H1 (cell line): Measurements from ENCODE around the gene ZBTB2. TPM values are rescaled to one million over a fixed set of nuclear protein-coding genes. Genes with fewer than 3 reads are reported as not detected.

Experiments used
- CTCF ChIA-PET: fragments of 300-600 bp; sonication (Branson Sonifier 250); formaldehyde crosslinking; loops from one replicate; lab custom pipeline; 2021; ENCODE audit not compliant: partially characterized antibody; lab: Charles Lee
- POLR2A ChIA-PET: fragments of 300-600 bp; sonication (Branson Sonifier 250); formaldehyde crosslinking; loops from one replicate; lab custom pipeline; 2021; ENCODE audit warnings: inconsistent platforms; ENCODE audit not compliant: partially characterized antibody; lab: Charles Lee
- DNase-seq, 2 experiments: peaks; one replicate each; pipeline versions ENCODE4 v3.0.0 to v3.0.0-alpha.2; 2010 to 2022; ENCODE audit warnings: low spot score in 2 of 2, low read depth in 1 of 2, mixed read lengths in 1 of 2
- FAIRE-seq: peaks from 2 replicates; lab custom pipeline; 2011; peaks lifted over from hg19 to GRCh38; lab: Jason Lieb, UNC
- H2AFZ ChIP-seq: 2 replicates; pipeline ENCODE4 v1.8.1; 2012; ENCODE audit warnings: low read length, inconsistent platforms
- H2AK5ac ChIP-seq: 2 replicates; pipeline ENCODE4 v1.6.1; 2013; ENCODE audit warnings: low read depth, low read length
- H2BK120ac ChIP-seq: replicated peaks from 2 replicates; pipeline ENCODE3; 2013; ENCODE audit warnings: low read depth, low read length, inconsistent platforms
- H2BK12ac ChIP-seq: 2 replicates; pipeline ENCODE4 v1.6.1; 2013; ENCODE audit warnings: low read depth, low read length
- H2BK15ac ChIP-seq: 2 replicates; pipeline ENCODE4 v1.6.1; 2013; ENCODE audit warnings: low read length
- H2BK20ac ChIP-seq: 2 replicates; pipeline ENCODE4 v1.6.1; 2013; ENCODE audit warnings: low read length
- H2BK5ac ChIP-seq: 2 replicates; pipeline ENCODE4 v1.6.1; 2013; ENCODE audit warnings: low read depth, low read length
- H3K14ac ChIP-seq: 2 replicates; pipeline ENCODE4 v1.6.1; 2013; ENCODE audit warnings: inconsistent platforms; ENCODE audit not compliant: insufficient read length
- H3K18ac ChIP-seq: 2 replicates; pipeline ENCODE4 v1.6.1; 2013; ENCODE audit warnings: low read length; ENCODE audit errors: extremely low read depth
- H3K23ac ChIP-seq: 2 replicates; pipeline ENCODE4 v1.6.1; 2013; ENCODE audit warnings: inconsistent platforms; ENCODE audit not compliant: insufficient read length
- H3K23me2 ChIP-seq: 2 replicates; pipeline ENCODE4 v1.6.1; 2013; ENCODE audit warnings: low read depth, low read length
- H3K27ac ChIP-seq: 2 replicates; pipeline ENCODE4 v1.6.1; 2011; ENCODE audit warnings: low read depth, low read length, inconsistent platforms
- H3K27me3 ChIP-seq, 4 experiments: replicated peaks in 1 of 4; 1 replicate in 1 of 4; 2 replicates in 3 of 4; pipeline versions ENCODE4 v1.6.1 to v1.8.1; 2011 to 2013; ENCODE audit warnings: low read length in 3 of 4, mild to moderate bottlenecking in 3 of 4, inconsistent platforms in 2 of 4, mixed read lengths in 2 of 4, moderate library complexity in 1 of 4; ENCODE audit not compliant: control insufficient read depth in 3 of 4, insufficient read depth in 3 of 4; ENCODE audit errors: extremely low read depth in 1 of 4
- H3K36me3 ChIP-seq, 4 experiments: 2 replicates each; pipeline versions ENCODE4 v1.6.1 to v1.8.1; 2011 to 2013; ENCODE audit warnings: mild to moderate bottlenecking in 4 of 4, low read length in 3 of 4, moderate library complexity in 2 of 4, control low read depth in 1 of 4, inconsistent platforms in 1 of 4; ENCODE audit not compliant: insufficient read depth in 4 of 4, control insufficient read depth in 2 of 4
- H3K4ac ChIP-seq: replicated peaks from 2 replicates; pipeline ENCODE3; 2013; ENCODE audit warnings: low read length, low read depth, mixed read lengths, inconsistent platforms; ENCODE audit not compliant: insufficient read length
- H3K4me1 ChIP-seq, 4 experiments: replicated peaks in 1 of 4; 1 replicate in 1 of 4; 2 replicates in 3 of 4; pipeline versions ENCODE4 v1.6.1 to v1.8.1; 2011 to 2013; ENCODE audit warnings: low read length in 3 of 4, inconsistent platforms in 2 of 4, mixed read lengths in 1 of 4; ENCODE audit not compliant: insufficient read depth in 4 of 4, control insufficient read depth in 3 of 4
- H3K4me2 ChIP-seq, 2 experiments: 2 replicates each; pipeline versions ENCODE4 v1.6.1 to v1.8.1; 2011 to 2013; ENCODE audit warnings: low read depth in 2 of 2, low read length in 2 of 2, control low read depth in 1 of 2, inconsistent platforms in 1 of 2, mild to moderate bottlenecking in 1 of 2; ENCODE audit not compliant: insufficient read depth in 1 of 2
- H3K4me3 ChIP-seq, 4 experiments: fragments of 200-600, 300-600 bp in 1 of 4; sonication (generic), shearing (Covaris generic), sonication (Bioruptor Twin) in 1 of 4; 2 replicates each; pipeline versions ENCODE4 v1.5.1 to v1.8.1; 2011 to 2016; ENCODE audit warnings: low read length in 4 of 4, low read depth in 3 of 4, control low read depth in 2 of 4, inconsistent platforms in 2 of 4, mild to moderate bottlenecking in 2 of 4, mixed read lengths in 1 of 4, moderate library complexity in 1 of 4; ENCODE audit not compliant: insufficient read depth in 2 of 4; ENCODE audit errors: extremely low read depth in 1 of 4
- H3K56ac ChIP-seq: replicated peaks from 2 replicates; pipeline ENCODE3; 2013; ENCODE audit warnings: low read depth, mild to moderate bottlenecking, mixed read lengths, low read length, inconsistent platforms; ENCODE audit not compliant: insufficient read length
- H3K79me1 ChIP-seq: 2 replicates; pipeline ENCODE4 v1.6.1; 2013; ENCODE audit warnings: low read depth, low read length, control low read depth
- H3K79me2 ChIP-seq, 2 experiments: 2 replicates each; pipeline versions ENCODE4 v1.6.1 to v1.8.1; 2012 to 2013; ENCODE audit warnings: low read length in 2 of 2, mild to moderate bottlenecking in 2 of 2, inconsistent platforms in 1 of 2; ENCODE audit not compliant: insufficient read depth in 2 of 2, control insufficient read depth in 1 of 2
- H3K9ac ChIP-seq, 4 experiments: replicated peaks in 1 of 4; 1 replicate in 1 of 4; 2 replicates in 3 of 4; pipeline versions ENCODE4 v1.6.1 to v1.8.1; 2011 to 2013; ENCODE audit warnings: low read depth in 3 of 4, low read length in 3 of 4, control low read depth in 2 of 4, mild to moderate bottlenecking in 2 of 4, moderate library complexity in 2 of 4, inconsistent platforms in 1 of 4; ENCODE audit errors: extremely low read depth in 1 of 4
- H3K9me3 ChIP-seq, 2 experiments: 2 replicates each; pipeline versions ENCODE4 v1.6.1 to v1.8.1; 2012 to 2013; ENCODE audit warnings: mild to moderate bottlenecking in 2 of 2, moderate library complexity in 2 of 2, control low read depth in 1 of 2, inconsistent platforms in 1 of 2, low read depth in 1 of 2, low read length in 1 of 2, mixed read lengths in 1 of 2; ENCODE audit not compliant: insufficient read depth in 2 of 2
- H4K20me1 ChIP-seq, 2 experiments: replicated peaks in 1 of 2; 2 replicates each; pipeline versions ENCODE3 to v1.8.1; 2011 to 2013; ENCODE audit warnings: inconsistent platforms in 2 of 2, low read length in 2 of 2, mild to moderate bottlenecking in 1 of 2; ENCODE audit not compliant: insufficient read depth in 2 of 2, control insufficient read depth in 1 of 2
- H4K5ac ChIP-seq: 2 replicates; pipeline ENCODE4 v1.6.1; 2013; ENCODE audit warnings: low read length, low read depth, mixed read lengths, inconsistent platforms; ENCODE audit not compliant: insufficient read length
- H4K8ac ChIP-seq: 2 replicates; pipeline ENCODE4 v1.8.0; 2013; ENCODE audit warnings: mild to moderate bottlenecking, moderate library complexity, low read length, inconsistent platforms; ENCODE audit not compliant: insufficient read depth; ENCODE audit errors: extremely low read depth
- H4K91ac ChIP-seq: replicated peaks from 2 replicates; pipeline ENCODE3; 2013; ENCODE audit warnings: low read length, mixed read lengths, inconsistent platforms; ENCODE audit not compliant: insufficient read length
- ATF3 ChIP-seq: IDR thresholded peaks from 2 replicates; pipeline ENCODE4 v1.6.1; 2011; ENCODE audit warnings: low read depth, mild to moderate bottlenecking, low read length; ENCODE audit not compliant: insufficient read depth
- POLR2A ChIP-seq, 2 experiments: IDR thresholded peaks; 1 replicate in 1 of 2; 2 replicates in 1 of 2; pipeline ENCODE4 v1.6.1; 2011; ENCODE audit warnings: low read depth in 2 of 2, low read length in 2 of 2, mild to moderate bottlenecking in 2 of 2; ENCODE audit errors: control extremely low read depth in 1 of 2
- WGBS, 2 experiments: shearing (Covaris generic) in 1 of 2; methylation state at CpG; one replicate each; pipeline versions ENCODE4 v1.1.6 to v1.1.7; 2013 to 2015; ENCODE audit warnings: low lambda C conversion rate in 2 of 2, mixed read lengths in 2 of 2, inconsistent platforms in 1 of 2, low coverage in 1 of 2, missing lambda C conversion rate in 1 of 2; ENCODE audit not compliant: insufficient replicate concordance in 2 of 2, insufficient coverage in 1 of 2, insufficient read length in 1 of 2; ENCODE audit errors: extremely low coverage in 1 of 2, missing lambda C conversion rate in 1 of 2; 5-methylcytosine and 5-hydroxymethylcytosine counted together
- polyA plus RNA-seq, 7 experiments: library from polyadenylated mRNA; depleted of rRNA in 3 of 7; stranded (reverse) in 5 of 7; unstranded in 2 of 7; fragments of >200 nt in 5 of 7; fragments of 200-250 nt in 2 of 7; gene quantifications; 1 replicate in 5 of 7; 2 replicates in 1 of 7; 4 replicates in 1 of 7; pipeline versions ENCODE4 v1.2.1 to v1.2.3, GENCODE V29; 2011 to 2013; ENCODE audit warnings: missing spikeins in 2 of 7, mixed read lengths in 2 of 7
- total RNA-seq: library from RNA; stranded (reverse); fragmentation: NEBNext Ultra II Directional; extraction: Animal tissue kit (Norgen Biotek cat#: 25700); gene quantifications from 2 replicates; pipeline ENCODE4 v1.2.1, GENCODE V29; 2021

The ZBTB2 gene
- total and polyA plus RNA-seq, 2 of the 8 experiments (the other 6 are each of a cell fraction or from before 2014, with no cell fraction given) = 16.1 to 23.7 TPM

GRCh38 chr6:151403919-151404308 lies 12.6 kb upstream of the ZBTB2 start:
- Histone ChIP-seq H3K27ac (no peak overlapping the region), H3K14ac (no peak overlapping the region), H3K4me3 (no peak overlapping the region), H3K36me3 (peaks cover 2 to 27% (median 14%) of the 10 kb centered on the region in 4 experiments; a peak in 6 of 8 replicates), H2BK5ac (no peak overlapping the region), H4K91ac (no peak overlapping the region), H3K9ac (no peak overlapping the region), H3K79me1 (no peaks in the 10 kb centered on the region), H2BK20ac (no peak overlapping the region), H3K56ac (no peak overlapping the region), H3K9me3 (no peaks in the 10 kb centered on the region; a peak in 1 of 4 replicates), H4K5ac (no peak overlapping the region), H2BK15ac (no peak overlapping the region), H4K20me1 (peaks cover 5 to 11% of the 10 kb centered on the region in 2 experiments), H2BK120ac (no peak overlapping the region), H3K23me2 (no peaks in the 10 kb centered on the region), H4K8ac (no peak overlapping the region), H3K4me2 (no peak overlapping the region), H2AK5ac (no peak overlapping the region), H3K79me2 (peaks cover 4 to 41% of the 10 kb centered on the region in 2 experiments; a peak in 3 of 4 replicates), H2AFZ (no peak overlapping the region), H3K4me1 (no peaks in the 10 kb centered on the region), H2BK12ac (no peak overlapping the region), H3K4ac (no peak overlapping the region), H3K18ac (no peak overlapping the region), H3K27me3 (no peaks in the 10 kb centered on the region), H3K23ac (no peak overlapping the region)
- 85 to 100% methylated on average over 1 to 3 of the region's 4 CpGs for WGBS, 2 experiments
- ChIA-PET CTCF (interaction anchor here (0.6 to 0.8 kb wide), 3 partner anchors 10 to 111 kb away, joined by 3 read pairs; no protein-coding TSS in a partner anchor), POLR2A (interaction anchor here (0.6 to 6.6 kb wide), 3 partner anchors 9 to 991 kb away, joined by 3 to 60 read pairs (median 31); partner anchors contain the start of gene ZBTB2)
- TF ChIP-seq POLR2A (IDR thresholded peaks at IDR 0.05; ENCODE audit: control extremely low read depth in 1 of 2, low read depth in 2 of 2, low read length in 2 of 2) = 0 out of 3 replicates have a peak, but pooled peaks of 1 of the 2 experiments have one; percentile 11
- TF ChIP-seq ATF3 = no peak
- FAIRE-seq (no peak), DNase-seq (no peak)
